DND-41 (cell line): ENCODE results near the gene IKBKG.

Source experiments
- ATAC-seq: fragments of 200-7000 bp; cut with Tn5 transposase; 3 replicates; pipeline ENCODE4 v1.9.1; 2021; ENCODE audit warnings: low read depth; ENCODE audit not compliant: insufficient read depth
- DNase-seq: peaks from one replicate; pipeline ENCODE4 v3.0.0-alpha.2; 2020
- H2AFZ ChIP-seq: 2 replicates; pipeline ENCODE4 v1.6.0; 2012; ENCODE audit warnings: low read depth, low read length
- H3K27ac ChIP-seq: 2 replicates; pipeline ENCODE4 v1.5.1; 2012; ENCODE audit warnings: low read length, inconsistent platforms
- H3K27me3 ChIP-seq: fragments of 200-600 bp; sonication (generic); 2 replicates; pipeline ENCODE4 v1.6.0; 2012; ENCODE audit warnings: low read length, mild to moderate bottlenecking, inconsistent platforms; ENCODE audit not compliant: insufficient read depth, poor library complexity
- H3K36me3 ChIP-seq: 2 replicates; pipeline ENCODE4 v1.5.1; 2012; ENCODE audit warnings: low read length, inconsistent platforms; ENCODE audit not compliant: insufficient read depth
- H3K4me1 ChIP-seq: 2 replicates; pipeline ENCODE4 v1.5.1; 2012; ENCODE audit warnings: mild to moderate bottlenecking, low read length; ENCODE audit not compliant: insufficient read depth
- H3K4me2 ChIP-seq: 2 replicates; pipeline ENCODE4 v1.6.0; 2012; ENCODE audit warnings: mild to moderate bottlenecking, moderate library complexity, low read length, inconsistent platforms; ENCODE audit not compliant: insufficient read depth
- H3K4me3 ChIP-seq, 2 experiments: fragments of 200-600 bp in 1 of 2; shearing (Covaris generic) in 1 of 2; 2 replicates each; pipeline ENCODE4 v1.5.1; 2012 to 2016; ENCODE audit warnings: inconsistent platforms in 2 of 2, low read length in 2 of 2, mild to moderate bottlenecking in 2 of 2, low read depth in 1 of 2, moderate library complexity in 1 of 2
- H3K79me2 ChIP-seq: 2 replicates; pipeline ENCODE4 v1.6.0; 2012; ENCODE audit warnings: low read length, inconsistent platforms; ENCODE audit not compliant: insufficient read depth
- H3K9ac ChIP-seq: 2 replicates; pipeline ENCODE4 v1.6.0; 2012; ENCODE audit warnings: low read depth, mild to moderate bottlenecking, inconsistent platforms, low read length, moderate library complexity
- H3K9me3 ChIP-seq: 2 replicates; pipeline ENCODE4 v1.5.1; 2012; ENCODE audit warnings: low read length, moderate library complexity, mild to moderate bottlenecking, inconsistent platforms; ENCODE audit not compliant: insufficient read depth, severe bottlenecking
- H4K20me1 ChIP-seq: 2 replicates; pipeline ENCODE4 v1.6.0; 2012; ENCODE audit warnings: low read length; ENCODE audit not compliant: insufficient read depth
- CTCF ChIP-seq: IDR thresholded peaks from 2 replicates; pipeline ENCODE4 v1.5.1; 2012; ENCODE audit warnings: borderline replicate concordance, low read length, moderate library complexity, mild to moderate bottlenecking; ENCODE audit not compliant: poor library complexity, severe bottlenecking; ENCODE audit errors: extremely low read depth
- EZH2 ChIP-seq: IDR thresholded peaks from 3 replicates; pipeline ENCODE4 v1.6.1; 2012; ENCODE audit warnings: borderline replicate concordance, low read depth, mild to moderate bottlenecking, moderate library complexity, low read length, inconsistent platforms; ENCODE audit not compliant: severe bottlenecking

The IKBKG gene

GRCh38 chrX:154529206-154529612, 18.2 kb upstream of the IKBKG start:
- Histone ChIP-seq H3K36me3 (peaks cover 23% of the 10 kb centered on the region), H3K27me3 (no peaks in the 10 kb centered on the region), H3K79me2 (no peaks in the 10 kb centered on the region), H3K4me3 (no peak overlapping the region), H3K4me2 (no peak overlapping the region), H3K9ac (no peak overlapping the region), H3K27ac (no peak overlapping the region), H2AFZ (no peak overlapping the region), H3K4me1 (no peaks in the 10 kb centered on the region), H3K9me3 (no peaks in the 10 kb centered on the region), H4K20me1 (no peaks in the 10 kb centered on the region)
- no peak for ATAC-seq
- TF ChIP-seq EZH2 (no peak), CTCF (no peak)
- no peak for DNase-seq

GRCh38 chrX:154530286-154530685, 17.1 kb upstream of the IKBKG start:
- no peaks in the 10 kb centered on the region for H3K79me2 ChIP-seq
- H3K9me3 ChIP-seq: no peaks in the 10 kb centered on the region
- no peak overlapping the region for H3K27ac ChIP-seq
- no peaks in the 10 kb centered on the region for H4K20me1 ChIP-seq
- no peak overlapping the region for H2AFZ ChIP-seq
- H3K27me3 ChIP-seq: no peaks in the 10 kb centered on the region
- peaks cover 32% of the 10 kb centered on the region for H3K36me3 ChIP-seq
- ATAC-seq: no peak
- TF ChIP-seq EZH2 (no peak), CTCF (no peak)
- peaks cover 3% of the 10 kb centered on the region; the same call in 1 of the 2 replicates for H3K4me1 ChIP-seq
- H3K4me2 ChIP-seq: no peak overlapping the region
- no peak overlapping the region for H3K4me3 ChIP-seq
- H3K9ac ChIP-seq: no peak overlapping the region
- DNase-seq: no peak

- Histone ChIP-seq H4K20me1 (no peaks in the 10 kb centered on the region), H3K4me2 (no peak overlapping the region), H3K4me3 (no peak overlapping the region), H3K4me1 (peaks cover 3% of the 10 kb centered on the region; the same call in 1 of the 2 replicates), H3K27me3 (no peaks in the 10 kb centered on the region), H2AFZ (no peak overlapping the region), H3K27ac (no peak overlapping the region), H3K36me3 (peaks cover 40% of the 10 kb centered on the region), H3K79me2 (no peaks in the 10 kb centered on the region), H3K9me3 (no peaks in the 10 kb centered on the region), H3K9ac (no peak overlapping the region)
- ATAC-seq: no peak
- no peak for TF ChIP-seq EZH2
- no peak for TF ChIP-seq CTCF
- no peak for DNase-seq
Observed at GRCh38 chrX:154531626-154532025, 15.8 kb upstream of the IKBKG start.

GRCh38 chrX:154532690-154533089, 14.7 kb upstream of the IKBKG start:
- TF ChIP-seq EZH2 (no peak), CTCF (no peak)
- H4K20me1 ChIP-seq: no peaks in the 10 kb centered on the region
- H3K27ac ChIP-seq: no peak overlapping the region
- H2AFZ ChIP-seq: no peak overlapping the region
- H3K36me3 ChIP-seq: peaks cover 40% of the 10 kb centered on the region
- H3K9me3 ChIP-seq: no peaks in the 10 kb centered on the region
- H3K4me1 ChIP-seq: peaks cover 3% of the 10 kb centered on the region; the same call in 1 of the 2 replicates
- H3K79me2 ChIP-seq: no peaks in the 10 kb centered on the region
- DNase-seq: no peak
- ATAC-seq: no peak
- H3K4me3 ChIP-seq: no peak overlapping the region
- H3K4me2 ChIP-seq: no peak overlapping the region
- no peaks in the 10 kb centered on the region for H3K27me3 ChIP-seq
- no peak overlapping the region for H3K9ac ChIP-seq
